GM21529 (cell line): ENCODE data around the gene SLC9C1.

Experiments
- ATAC-seq: cut with Tn5 transposase; IDR thresholded peaks from one replicate; pipeline ENCODE4 v1.9.1; 2021; ENCODE audit not compliant: unreplicated experiment

The SLC9C1 gene

DNA sequence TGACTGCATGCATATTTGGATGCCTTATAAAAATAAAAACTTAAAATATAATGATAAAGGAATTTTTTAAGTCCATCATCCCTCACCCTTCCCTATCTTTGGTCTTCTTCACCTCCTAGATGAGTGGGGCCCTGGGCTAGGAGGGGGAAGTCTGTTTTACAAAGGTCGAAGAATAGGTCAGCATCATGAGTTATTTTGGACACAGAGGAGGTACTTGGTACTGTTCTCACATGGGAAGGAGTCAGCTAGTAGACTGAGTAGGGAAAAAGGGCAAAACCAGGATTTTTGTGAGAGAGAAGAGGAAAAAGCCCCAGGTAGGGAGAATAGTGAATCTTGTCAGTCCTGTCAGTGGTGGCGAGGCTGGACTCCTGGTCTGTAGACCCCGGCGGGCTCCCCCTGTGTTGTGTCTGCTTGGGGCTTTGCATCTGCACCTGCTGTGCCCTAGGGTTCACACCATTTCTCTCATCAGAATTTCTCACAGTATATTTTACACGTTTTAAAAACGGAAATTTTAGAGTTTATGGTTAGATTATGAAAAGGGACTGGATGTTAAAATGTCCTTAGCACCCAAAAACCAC lies 178.1 kb downstream of the SLC9C1 start:
- peak; percentile 16 for ATAC-seq

DNA sequence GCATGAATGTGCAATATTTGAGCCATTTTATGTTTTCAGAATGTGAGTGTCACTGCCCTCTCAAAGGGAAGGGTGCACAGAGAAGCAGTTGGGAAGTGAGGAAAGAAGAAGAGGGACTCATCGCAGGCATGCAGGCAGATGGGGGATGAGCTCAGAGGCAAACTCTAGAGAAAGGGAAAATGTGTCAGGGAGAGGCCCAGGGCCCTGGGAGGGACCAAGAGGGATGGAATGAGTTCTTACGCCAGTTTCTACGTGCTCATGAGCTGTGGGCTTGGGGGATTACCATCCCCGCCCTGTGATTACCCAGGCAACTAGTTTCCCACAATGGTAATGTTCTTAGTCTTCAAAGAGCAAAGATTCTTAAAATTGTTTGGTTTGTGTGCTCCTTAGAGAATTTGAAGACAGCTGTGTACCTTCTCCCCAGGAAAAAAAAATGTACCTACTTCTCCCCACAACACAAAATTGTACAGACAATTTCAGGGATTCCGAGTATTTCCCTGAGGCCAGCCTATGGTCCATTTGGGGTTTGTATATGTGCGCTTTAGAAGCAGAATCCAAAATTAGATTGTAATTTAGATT lies 178.8 kb downstream of the SLC9C1 start:
- ATAC-seq, result peak; percentile 41

- peak; percentile 28 for ATAC-seq
Measured at GRCh38 chr3:112114576-112115160, 179.3 kb downstream of the SLC9C1 start.

DNA sequence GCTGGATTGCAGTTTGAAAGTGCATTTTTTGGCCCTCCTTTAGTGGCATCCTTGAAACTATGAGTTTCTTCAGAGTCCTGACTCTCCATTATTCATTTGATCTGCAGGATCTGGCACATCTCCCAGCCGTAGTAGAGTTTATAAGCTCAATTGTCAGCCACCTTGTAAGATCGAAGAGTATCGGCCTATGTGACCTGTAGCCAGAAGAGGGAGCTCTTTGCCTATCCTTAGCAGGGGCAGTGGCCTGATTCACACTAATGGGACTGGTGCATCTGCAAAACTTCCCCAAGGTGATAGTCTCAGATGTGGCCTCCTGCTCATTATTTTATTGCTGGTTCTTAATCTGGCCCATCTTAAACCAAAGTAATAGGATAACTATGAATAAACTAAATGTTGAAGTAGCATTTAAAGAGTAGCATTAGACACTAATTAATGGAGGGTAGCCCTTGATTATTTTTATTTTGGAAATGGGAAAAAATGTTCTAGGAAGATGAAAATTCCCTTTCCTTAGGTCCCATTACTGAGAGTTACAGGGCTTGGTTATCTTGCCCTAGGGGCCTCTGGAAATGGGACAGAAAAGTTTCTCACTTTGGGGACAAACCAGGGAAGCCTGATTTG lies 182.1 kb downstream of the SLC9C1 start:
- ATAC-seq, result peak; percentile 49

GRCh38 chr3:112109322-112109721 lies 184.7 kb downstream of the SLC9C1 start:
- no peak for ATAC-seq

GRCh38 chr3:112104774-112105173 lies 189.2 kb downstream of the SLC9C1 start:
- no peak for ATAC-seq

DNA sequence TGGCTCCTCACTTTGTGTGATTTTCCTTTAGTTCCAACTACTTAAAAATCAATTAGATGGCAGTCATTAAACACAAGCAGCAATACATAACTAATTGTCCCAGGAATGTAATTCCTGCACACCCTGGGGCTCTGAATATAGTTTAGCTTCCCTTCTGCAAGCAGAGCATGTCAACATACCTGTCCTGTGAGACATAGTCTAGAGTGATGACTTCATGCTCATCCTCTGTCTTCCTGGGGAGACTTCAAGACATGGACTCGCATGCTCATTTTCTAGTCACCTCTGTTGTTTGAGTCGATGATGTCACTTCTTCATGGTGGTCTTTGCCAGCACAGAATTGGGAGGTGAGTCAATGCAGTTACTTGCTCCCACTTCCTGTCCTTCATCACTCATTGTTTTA lies 192.1 kb downstream of the SLC9C1 start:
- no peak for ATAC-seq

DNA sequence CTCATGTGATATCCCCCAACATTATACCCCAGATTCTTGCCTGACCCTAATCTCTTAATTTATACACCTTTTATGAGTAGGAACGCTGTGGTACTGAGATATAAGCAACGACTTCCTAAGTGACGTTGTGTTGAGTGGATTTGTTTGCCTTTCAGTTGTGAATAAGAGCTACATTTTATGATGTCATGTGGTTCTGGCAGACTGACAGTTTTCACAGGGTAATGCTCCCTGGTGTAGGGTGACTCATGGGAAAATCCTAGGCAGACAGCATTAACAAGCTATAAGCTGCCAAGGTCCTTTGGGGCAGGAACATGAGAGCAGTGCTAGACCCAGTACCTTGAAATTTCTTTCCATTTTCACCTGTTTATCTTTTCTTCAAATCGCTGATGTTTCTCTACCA lies 196.6 kb downstream of the SLC9C1 start:
- ATAC-seq, result no peak

DNA sequence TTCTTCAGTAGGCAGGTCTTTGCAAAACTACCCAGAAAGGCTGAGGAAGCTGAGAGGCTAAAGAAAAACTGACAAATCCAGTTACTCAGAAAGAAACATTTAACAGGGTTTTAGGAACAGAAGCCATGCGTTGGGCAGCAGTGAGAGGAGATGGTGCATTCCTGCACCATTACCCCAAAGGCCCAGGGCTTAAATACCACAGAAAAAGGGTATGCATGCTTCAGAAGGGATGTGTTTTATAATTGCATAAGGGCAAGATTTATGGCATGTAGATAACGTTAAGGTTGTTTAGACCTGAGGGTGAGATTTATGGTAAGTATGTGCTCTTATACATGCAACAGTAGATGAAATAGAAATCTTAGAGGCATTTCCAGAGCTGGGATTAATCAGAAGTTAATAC lies 197.8 kb downstream of the SLC9C1 start:
- ATAC-seq, result no peak

GRCh38 chr3:112095731-112096130 lies 198.3 kb downstream of the SLC9C1 start:
- no peak for ATAC-seq

DNA sequence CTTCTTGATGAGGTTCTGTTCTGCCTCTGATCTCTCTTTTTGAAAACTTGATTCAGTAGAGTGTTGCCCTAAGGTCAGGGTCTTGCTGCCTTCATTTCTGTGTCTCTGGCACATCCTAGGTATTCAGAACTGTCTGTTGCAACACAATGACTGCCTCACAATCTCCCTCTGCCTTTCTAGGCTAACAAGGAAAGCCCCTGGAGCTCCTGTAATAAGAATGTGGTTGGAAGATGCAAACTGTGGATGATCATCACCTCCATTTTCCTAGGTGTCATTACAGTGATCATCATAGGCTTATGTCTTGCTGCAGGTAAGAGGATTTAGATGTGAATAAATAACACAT lies 200.9 kb downstream of the SLC9C1 start:
- ATAC-seq, result no peak

GRCh38 chr3:112092496-112093179 lies 201.4 kb downstream of the SLC9C1 start:
- ATAC-seq, result peak; percentile 57

GRCh38 chr3:112090887-112091586 lies 203.0 kb downstream of the SLC9C1 start:
- ATAC-seq, result no peak
